ENCODE measurements around the gene HOXB5.

- TF ChIP-seq CTCF (IDR thresholded peaks at IDR 0.05) (no peak), POLR2A (IDR thresholded peaks at IDR 0.05) (no peak)
Observed at GRCh38 chr17:48609033-48609432, 15.5 kb upstream of the HOXB5 start.
